ENCODE results near the gene BRCA2. TPM values are rescaled to one million over a fixed set of nuclear protein-coding genes. Genes with fewer than 3 reads are reported as not detected.

The BRCA2 gene
- total and polyA plus RNA-seq, 9 of the 15 experiments (the other 6 are each of a cell fraction or from before 2014, with no cell fraction given): 4.1 to 17.3 (median 5.8) TPM

DNA sequence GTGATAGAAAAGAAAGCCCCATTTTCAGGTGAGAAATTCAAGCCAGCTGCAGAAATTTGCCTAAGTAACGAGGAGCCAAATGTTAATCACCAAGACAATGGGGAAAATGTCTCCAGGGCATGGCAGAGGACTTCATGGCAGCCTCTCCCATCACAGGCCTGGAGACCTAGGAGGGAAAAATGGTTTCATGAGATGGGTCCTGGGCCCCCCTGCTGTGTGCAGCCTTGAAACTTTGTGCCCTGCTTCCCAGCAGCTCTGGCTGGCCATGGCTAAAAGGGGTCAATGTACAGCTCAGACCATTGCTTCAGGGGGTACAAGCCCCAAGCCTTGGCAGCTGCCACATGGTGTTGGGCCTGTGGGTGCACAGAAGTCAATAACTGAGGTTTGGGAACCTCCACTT lies 102.7 kb downstream of the BRCA2 start:
- Histone ChIP-seq H3K9me3 (replicated peaks; ENCODE audit: control insufficient read depth, insufficient read depth, low read depth, low read length) (no peaks in the 10 kb centered on the region), H3K4me2 (ENCODE audit: insufficient read depth, low read length) (no peak overlapping the region), H3K4me3 (no peak overlapping the region), H4K20me1 (replicated peaks; ENCODE audit: control insufficient read depth, insufficient read depth, low read length) (no peaks in the 10 kb centered on the region), H3K27ac (ENCODE audit: extremely low read depth, low read depth, low read length) (no peak overlapping the region), H3K9me1 (ENCODE audit: control insufficient read depth, insufficient read depth, low read length) (no peaks in the 10 kb centered on the region), H3K79me2 (ENCODE audit: control insufficient read depth, insufficient read depth, low read length) (no peaks in the 10 kb centered on the region), H3K36me3 (ENCODE audit: control insufficient read depth, insufficient read depth, low read length) (no peaks in the 10 kb centered on the region), H3K4me1 (replicated peaks in 1 of 2; ENCODE audit: control insufficient read depth in 2 of 2, insufficient read depth in 2 of 2, low read length in 2 of 2) (no peaks in the 10 kb centered on the region), H3K9ac (ENCODE audit: insufficient read depth in 1 of 2, low read depth in 2 of 2, low read length in 2 of 2) (no peak overlapping the region), H2AFZ (ENCODE audit: low read depth, low read length) (no peak overlapping the region), H3K27me3 (ENCODE audit: control insufficient read depth in 2 of 2, insufficient read depth in 2 of 2, low read length in 2 of 2) (no peaks in the 10 kb centered on the region)
- no peak for DNase-seq (ENCODE audit: extremely low read depth in 1 of 4, low spot score in 3 of 4)
- no peak for ATAC-seq
- intact Hi-C loops (cut with micrococcal nuclease): no loop called here
- 63% methylated on average over 1 of the region's 1 CpG for WGBS (ENCODE audit: insufficient coverage, low coverage, missing lambda C conversion rate)
- no peak for FAIRE-seq
- TF ChIP-seq ADNP (tag; IDR thresholded peaks at IDR 0.05): no peak
- no peak for TF ChIP-seq MEF2D (tag; conservative IDR thresholded peaks at IDR 0.05; ENCODE audit: low read depth)
- TF ChIP-seq ZSCAN29 (IDR thresholded peaks at IDR 0.05): no peak
- TF ChIP-seq FOSL1 (tag; conservative IDR thresholded peaks at IDR 0.05): no peak
- TF ChIP-seq TRIM28 (IDR thresholded peaks at IDR 0.05): no peak
- TF ChIP-seq CBFA2T2 (conservative IDR thresholded peaks at IDR 0.05): no peak
- no peak for TF ChIP-seq CBX2 (IDR thresholded peaks at IDR 0.05; ENCODE audit: insufficient read depth, low read length, poor library complexity, severe bottlenecking)
- no peak for TF ChIP-seq ELF1 (tag; IDR thresholded peaks at IDR 0.05)
- no peak for TF ChIP-seq PHTF2 (CRISPR knock-in tag; IDR thresholded peaks at IDR 0.05)
- no peak for TF ChIP-seq LARP7 (IDR thresholded peaks at IDR 0.05)
- TF ChIP-seq MCM3 (IDR thresholded peaks at IDR 0.05): no peak
- TF ChIP-seq FUS (optimal IDR thresholded peaks at IDR 0.05; ENCODE audit: low read depth, low read length): no peak
- no peak for TF ChIP-seq SAP30 (IDR thresholded peaks at IDR 0.05; ENCODE audit: borderline replicate concordance, insufficient read depth, low read depth, low read length, poor library complexity, severe bottlenecking)
- TF ChIP-seq ZNF224 (CRISPR knock-in tag; IDR thresholded peaks at IDR 0.05): no peak
- TF ChIP-seq HMG20B (CRISPR knock-in tag; IDR thresholded peaks at IDR 0.05): no peak
- TF ChIP-seq DDX20 (tag; IDR thresholded peaks at IDR 0.05; ENCODE audit: low read depth): no peak
- TF ChIP-seq ERF (CRISPR knock-in tag; IDR thresholded peaks at IDR 0.05): no peak
- CTCF ChIA-PET (ENCODE audit: low intra/inter-chr PET ratio): no interaction called here
- POLR2A ChIA-PET: interaction anchor here (0.7 kb wide), 1 partner anchor 123 kb away, joined by 3 read pairs; no protein-coding TSS in a partner anchor
- no TSS peak for BruUV-seq (replicated peaks)
- in situ Hi-C loops (cut with MboI): no loop called here
